Astrocyte of the spinal cord (primary cell): ENCODE measurements around the gene EMILIN3.

ENCODE experiments used
- DNase-seq: peaks from one replicate; pipeline ENCODE4 v3.0.0; 2011; ENCODE audit warnings: low read depth, low spot score
- H3K4me3 ChIP-seq: 2 replicates; pipeline ENCODE4 v1.5.1; 2011; ENCODE audit warnings: low read depth, mild to moderate bottlenecking, low read length, moderate library complexity
- in situ Hi-C: cut with HindIII; loops from 2 replicates; pipeline ENCODE4 v1.10.0; 2017; ENCODE audit warnings: low sequenced_read_pairs
- TF ChIP-seq, protein P1 (sequence below): IDR thresholded peaks from 2 replicates; pipeline ENCODE4 v1.5.1; 2012; ENCODE audit warnings: low read depth, mild to moderate bottlenecking, low read length, inconsistent platforms

EMILIN3 gene

DNA sequence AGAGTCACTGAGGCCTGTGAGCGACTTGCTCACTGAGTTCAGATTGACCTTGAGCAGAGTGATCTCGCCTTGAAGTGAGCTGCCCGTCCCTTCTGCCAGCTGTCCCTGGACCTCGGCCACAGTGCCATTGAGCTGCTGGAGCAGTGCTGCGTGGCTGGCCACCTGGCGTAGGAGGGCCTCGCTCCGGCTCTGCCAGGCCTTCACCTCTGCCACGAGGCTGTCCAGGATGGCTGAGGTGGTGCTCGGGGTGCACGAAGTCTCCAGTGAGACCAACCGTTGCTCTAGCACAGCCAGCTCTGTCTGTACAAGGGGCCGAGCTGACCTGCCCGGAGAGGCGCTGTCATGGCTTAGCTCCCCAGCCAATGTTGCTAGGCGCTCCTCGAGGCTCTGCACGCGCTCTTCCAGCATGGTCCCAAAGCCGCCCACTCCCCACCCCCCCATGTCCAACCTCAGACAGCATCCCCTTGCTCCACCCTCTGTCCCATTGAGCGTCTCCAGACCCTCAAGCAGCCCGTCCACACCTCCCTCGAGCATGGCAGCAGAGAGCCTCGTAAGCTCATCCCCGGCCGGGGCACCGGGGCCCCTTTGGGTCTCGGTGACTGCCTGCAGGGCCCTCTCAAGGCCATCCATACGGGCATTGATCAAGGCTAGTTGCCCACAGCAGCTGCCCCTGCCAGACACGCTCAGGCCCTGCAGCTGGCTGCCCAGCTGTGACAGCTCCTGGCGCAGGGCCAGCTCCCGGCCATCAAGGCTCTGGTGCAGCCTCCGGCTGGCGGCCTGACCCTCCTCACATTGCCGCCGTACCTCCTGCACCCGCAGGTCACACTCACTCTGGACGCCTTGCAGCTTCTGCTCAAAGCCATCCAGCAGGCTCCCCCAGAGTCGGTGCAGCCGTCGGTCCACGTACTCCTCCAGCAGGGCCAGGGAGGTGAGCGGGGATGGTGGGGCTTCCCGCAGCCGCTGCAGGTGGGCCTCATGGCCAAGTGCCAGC, 4.6 kb downstream of the EMILIN3 start:
- TF ChIP-seq, protein P1, sequence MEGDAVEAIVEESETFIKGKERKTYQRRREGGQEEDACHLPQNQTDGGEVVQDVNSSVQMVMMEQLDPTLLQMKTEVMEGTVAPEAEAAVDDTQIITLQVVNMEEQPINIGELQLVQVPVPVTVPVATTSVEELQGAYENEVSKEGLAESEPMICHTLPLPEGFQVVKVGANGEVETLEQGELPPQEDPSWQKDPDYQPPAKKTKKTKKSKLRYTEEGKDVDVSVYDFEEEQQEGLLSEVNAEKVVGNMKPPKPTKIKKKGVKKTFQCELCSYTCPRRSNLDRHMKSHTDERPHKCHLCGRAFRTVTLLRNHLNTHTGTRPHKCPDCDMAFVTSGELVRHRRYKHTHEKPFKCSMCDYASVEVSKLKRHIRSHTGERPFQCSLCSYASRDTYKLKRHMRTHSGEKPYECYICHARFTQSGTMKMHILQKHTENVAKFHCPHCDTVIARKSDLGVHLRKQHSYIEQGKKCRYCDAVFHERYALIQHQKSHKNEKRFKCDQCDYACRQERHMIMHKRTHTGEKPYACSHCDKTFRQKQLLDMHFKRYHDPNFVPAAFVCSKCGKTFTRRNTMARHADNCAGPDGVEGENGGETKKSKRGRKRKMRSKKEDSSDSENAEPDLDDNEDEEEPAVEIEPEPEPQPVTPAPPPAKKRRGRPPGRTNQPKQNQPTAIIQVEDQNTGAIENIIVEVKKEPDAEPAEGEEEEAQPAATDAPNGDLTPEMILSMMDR = no peak
- in situ Hi-C loops = no loop called here
- DNase-seq = no peak
- no peak overlapping the region for H3K4me3 ChIP-seq

GRCh38 chr20:41360831-41361756, 5.5 kb downstream of the EMILIN3 start:
- no peak for DNase-seq
- in situ Hi-C loops = no loop called here
- TF ChIP-seq, protein P1 = no peak
- H3K4me3 ChIP-seq = no peak overlapping the region

- TF ChIP-seq, protein P1 = no peak
- no peak overlapping the region for H3K4me3 ChIP-seq
- in situ Hi-C loops = no loop called here
- no peak for DNase-seq
These were observed 7.0 kb downstream of the EMILIN3 start for GRCh38 chr20:41359541-41360011.

GRCh38 chr20:41358717-41359116, 7.9 kb downstream of the EMILIN3 start:
- in situ Hi-C loops = no loop called here
- no peak overlapping the region for H3K4me3 ChIP-seq
- TF ChIP-seq, protein P1 = no peak
- DNase-seq = no peak

DNA sequence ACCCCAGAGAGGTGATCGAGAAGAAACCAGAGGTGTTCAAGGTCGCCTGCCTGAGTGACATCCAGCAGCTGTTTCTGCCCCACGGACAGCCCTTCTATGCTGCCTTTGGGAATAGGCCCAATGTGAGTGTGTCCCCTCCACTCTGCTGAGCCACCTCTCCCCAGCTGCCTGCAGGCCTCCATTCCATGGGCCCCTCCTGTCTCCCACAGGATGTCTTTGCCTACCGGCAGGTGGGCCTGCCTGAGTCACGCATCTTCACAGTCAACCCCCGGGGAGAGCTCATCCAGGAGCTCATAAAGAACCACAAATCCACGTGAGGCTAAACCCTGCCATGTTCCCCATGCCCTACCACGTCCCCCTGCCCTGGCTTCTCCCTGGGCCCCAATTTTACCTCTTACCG, 8.4 kb downstream of the EMILIN3 start:
- H3K4me3 ChIP-seq = no peak overlapping the region
- TF ChIP-seq, protein P1 = no peak
- in situ Hi-C loops = no loop called here
- no peak for DNase-seq

DNA sequence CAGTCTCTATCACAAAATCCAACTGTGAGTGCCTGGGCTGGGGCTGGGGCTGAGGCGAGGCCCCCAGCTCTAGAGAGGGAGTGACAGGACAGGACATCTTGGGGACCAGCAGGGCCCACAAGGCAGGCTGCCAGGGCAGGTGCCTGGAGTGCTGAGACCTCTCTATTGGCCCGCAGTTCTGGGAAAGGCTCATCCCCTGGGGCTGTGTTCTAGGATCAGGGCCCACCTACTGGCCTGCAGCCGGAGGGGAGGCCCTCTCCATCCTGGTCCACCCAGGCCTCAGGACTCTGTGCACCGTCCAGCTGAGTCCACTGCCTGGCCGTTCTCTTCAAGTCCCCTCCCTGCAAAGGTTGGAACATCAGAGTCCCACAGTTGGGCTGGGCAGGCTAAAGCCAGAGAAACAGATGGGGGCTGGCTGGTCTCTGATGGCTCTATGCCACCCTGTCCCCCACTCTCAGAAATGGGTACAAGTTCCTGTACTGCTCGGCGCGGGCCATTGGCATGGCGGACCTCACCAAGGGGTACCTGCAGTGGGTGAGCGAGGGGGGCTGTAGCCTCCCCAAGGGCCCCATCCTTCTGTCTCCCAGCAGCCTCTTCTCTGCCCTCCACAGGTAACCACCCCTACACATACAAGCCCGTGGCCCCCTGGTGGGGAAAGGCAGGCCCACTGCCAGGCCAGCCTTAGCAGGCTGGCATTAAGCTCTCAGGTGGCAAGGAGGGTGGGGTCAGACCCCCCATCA, 9.0 kb downstream of the EMILIN3 start:
- no peak overlapping the region for H3K4me3 ChIP-seq
- in situ Hi-C loops = no loop called here
- DNase-seq = no peak
- TF ChIP-seq, protein P1 = peak; percentile 21
